ACC112 (cell line): ENCODE data around the gene AUTS2.

Experiments used
- H2AFZ ChIP-seq: fragments of 200-600 bp; sonication (generic); one replicate; pipeline ENCODE4 v1.6.0; 2017; ENCODE audit warnings: antibody characterized with exemption, low read length; ENCODE audit not compliant: unreplicated experiment
- H3K27ac ChIP-seq: fragments of 200-600 bp; sonication (generic); 2 replicates; pipeline ENCODE4 v1.5.1; 2014; ENCODE audit warnings: low read depth, mild to moderate bottlenecking, antibody characterized with exemption, low read length, moderate library complexity
- H3K27me3 ChIP-seq: fragments of 200-600 bp; sonication (generic); 2 replicates; pipeline ENCODE4 v1.6.1; 2014; ENCODE audit warnings: mild to moderate bottlenecking, antibody characterized with exemption, low read length, moderate library complexity, mixed read lengths; ENCODE audit not compliant: insufficient read depth
- H3K36me3 ChIP-seq: fragments of 200-600 bp; sonication (generic); 2 replicates; pipeline ENCODE4 v1.6.1; 2016; ENCODE audit warnings: mild to moderate bottlenecking, antibody characterized with exemption, low read length, moderate library complexity, mixed read lengths; ENCODE audit not compliant: insufficient read depth
- H3K4me1 ChIP-seq: fragments of 200-600 bp; sonication (generic); one replicate; pipeline ENCODE4 v1.6.1; 2016; ENCODE audit warnings: low read length, mixed read lengths; ENCODE audit not compliant: insufficient read depth, unreplicated experiment, control insufficient read depth
- H3K4me3 ChIP-seq: fragments of 200-600 bp; sonication (generic); 2 replicates; pipeline ENCODE4 v1.5.1; 2014; ENCODE audit warnings: mild to moderate bottlenecking, low read depth, low read length
- H3K79me2 ChIP-seq: fragments of 200-600 bp; sonication (generic); one replicate; pipeline ENCODE4 v1.6.0; 2016; ENCODE audit warnings: low read length; ENCODE audit not compliant: control insufficient read depth, unreplicated experiment, insufficient read depth

The AUTS2 gene

DNA sequence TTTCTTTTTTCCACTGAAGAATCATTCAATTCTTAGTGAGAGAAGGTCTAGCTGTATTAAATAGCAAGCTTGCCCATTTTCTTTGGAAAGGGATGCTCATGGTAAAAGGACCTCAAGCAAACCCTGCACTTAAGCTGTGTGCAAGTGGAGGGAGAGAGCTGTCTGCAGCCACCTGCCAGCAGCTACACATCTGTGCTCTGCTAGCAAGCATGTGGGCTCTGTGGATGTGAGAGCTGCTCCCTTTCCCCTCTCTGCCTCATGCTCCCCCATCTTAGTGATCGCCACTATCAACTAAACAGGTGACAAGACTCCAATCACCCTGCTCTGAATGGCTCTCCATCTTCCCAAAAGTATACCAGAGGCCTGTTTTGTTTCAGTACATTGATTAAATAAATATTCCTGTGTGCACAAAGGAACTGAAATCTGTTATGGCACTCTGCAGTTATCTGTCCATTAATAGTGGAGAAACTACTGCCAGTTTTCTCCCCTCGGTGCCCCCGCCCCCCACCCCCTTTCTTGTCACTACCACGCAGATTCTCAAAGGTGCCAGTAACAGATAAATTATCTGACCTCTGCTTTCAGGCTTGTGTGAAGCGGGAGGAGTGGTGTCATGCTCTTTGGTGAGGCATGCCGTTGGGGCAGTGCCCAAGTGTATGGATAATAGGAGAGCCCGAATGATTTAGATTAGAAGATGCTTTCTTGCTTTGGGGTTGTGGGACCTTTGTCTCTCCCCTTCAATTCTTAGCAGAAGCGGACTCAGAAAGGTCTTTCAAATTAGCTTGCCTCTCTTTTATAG lies 26.4 kb downstream of the AUTS2 start:
- Histone ChIP-seq H2AFZ (no peak overlapping the region), H3K36me3 (no peaks in the 10 kb centered on the region), H3K4me3 (no peak overlapping the region), H3K79me2 (no peaks in the 10 kb centered on the region), H3K27me3 (no peaks in the 10 kb centered on the region), H3K4me1 (no peaks in the 10 kb centered on the region), H3K27ac (no peak overlapping the region)

DNA sequence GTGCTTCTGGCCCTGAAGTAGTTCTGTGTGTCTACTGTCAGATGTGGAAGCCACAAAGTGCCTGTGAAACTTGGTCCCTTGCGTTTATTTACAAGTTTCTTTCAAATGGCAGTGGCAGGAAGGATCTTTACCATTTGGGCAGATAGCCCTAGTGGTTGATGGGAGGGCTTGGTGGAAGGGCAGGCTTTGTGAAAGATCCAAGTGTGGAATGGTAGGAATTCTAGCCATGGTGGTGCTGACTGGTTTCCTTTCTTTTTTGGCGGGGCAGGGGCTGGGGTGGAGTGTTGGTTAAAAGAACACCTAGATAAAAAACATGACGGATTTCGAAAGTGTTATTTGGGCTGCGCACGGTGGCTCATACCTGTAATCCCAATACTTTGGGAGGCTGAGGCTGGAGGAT lies 27.0 kb downstream of the AUTS2 start:
- Histone ChIP-seq H3K79me2 (no peaks in the 10 kb centered on the region), H3K27me3 (no peaks in the 10 kb centered on the region)

DNA sequence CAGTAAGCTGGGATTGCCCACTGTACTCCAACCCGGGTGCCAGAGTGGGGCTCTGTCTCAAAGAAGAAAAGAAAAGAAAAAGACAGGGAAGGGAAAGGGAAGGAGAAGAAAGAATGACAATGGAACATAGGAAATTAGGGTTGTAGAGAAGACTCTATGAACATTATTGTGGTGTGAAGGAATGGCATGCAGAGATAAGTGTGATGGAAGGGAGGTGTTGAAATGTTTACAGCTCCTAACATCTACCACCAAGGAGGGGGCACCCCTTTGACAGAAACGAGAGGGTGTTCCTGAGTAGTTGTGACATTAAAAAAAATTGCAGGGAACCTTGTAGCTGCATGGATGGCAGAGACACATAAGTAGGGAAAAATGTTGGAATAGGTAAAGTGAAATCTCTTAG lies 27.5 kb downstream of the AUTS2 start:
- Histone ChIP-seq H2AFZ (no peak overlapping the region), H3K4me1 (peaks cover 6% of the 10 kb centered on the region), H3K27me3 (no peaks in the 10 kb centered on the region), H3K27ac (no peak overlapping the region), H3K36me3 (no peaks in the 10 kb centered on the region), H3K4me3 (no peak overlapping the region), H3K79me2 (no peaks in the 10 kb centered on the region)

More for the DNA sequence above, 27.0 kb downstream of the AUTS2 start:
- H2AFZ ChIP-seq: no peak overlapping the region
- no peak overlapping the region for H3K4me3 ChIP-seq
- H3K4me1 ChIP-seq: no peaks in the 10 kb centered on the region
- no peak overlapping the region for H3K27ac ChIP-seq
- no peaks in the 10 kb centered on the region for H3K36me3 ChIP-seq

DNA sequence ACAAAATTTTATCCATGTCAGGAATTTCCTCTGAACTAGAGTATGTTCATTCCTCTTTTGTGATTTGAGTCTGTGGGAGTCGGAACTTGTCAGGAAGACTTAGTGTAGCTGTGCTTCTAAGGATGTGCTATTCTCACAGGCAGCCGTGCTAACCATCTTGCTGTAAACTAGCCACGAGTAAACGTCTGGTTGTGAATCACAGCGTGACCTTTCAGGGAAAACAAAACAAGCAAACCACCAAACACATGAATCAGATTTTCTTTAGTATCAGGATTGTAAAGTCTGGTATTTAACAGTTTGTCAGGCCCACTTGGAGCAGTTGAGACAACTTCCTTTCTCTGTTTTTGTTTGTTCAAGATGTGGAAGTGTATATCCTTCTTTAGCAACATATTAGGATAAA lies 32.0 kb downstream of the AUTS2 start:
- no peak overlapping the region for H2AFZ ChIP-seq
- H3K4me3 ChIP-seq: no peak overlapping the region
- no peaks in the 10 kb centered on the region for H3K79me2 ChIP-seq
- no peaks in the 10 kb centered on the region for H3K27me3 ChIP-seq
- no peaks in the 10 kb centered on the region for H3K36me3 ChIP-seq
- no peak overlapping the region for H3K27ac ChIP-seq
- H3K4me1 ChIP-seq: peaks cover 8% of the 10 kb centered on the region

DNA sequence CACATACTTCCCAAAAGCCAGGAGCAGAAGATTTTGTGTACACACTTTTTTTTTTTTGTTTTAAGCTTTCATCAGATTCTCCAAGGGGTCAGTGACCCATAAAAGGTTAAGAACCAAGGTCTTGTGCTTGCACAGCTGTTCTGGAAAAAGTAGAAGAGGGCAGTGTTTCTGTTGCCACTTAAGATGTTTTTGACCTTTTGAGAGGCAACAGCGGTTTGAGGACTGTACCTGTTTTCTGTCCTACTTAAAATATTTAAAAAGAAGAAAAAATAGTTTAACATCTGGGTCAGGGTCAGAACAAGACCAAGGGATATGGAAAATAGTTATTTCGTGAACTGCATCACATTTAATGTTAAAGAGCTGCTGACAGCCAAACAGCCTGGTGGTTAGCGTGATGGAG lies 32.9 kb downstream of the AUTS2 start:
- Histone ChIP-seq H3K4me1 (peaks cover 8% of the 10 kb centered on the region), H3K36me3 (no peaks in the 10 kb centered on the region), H2AFZ (no peak overlapping the region), H3K27me3 (no peaks in the 10 kb centered on the region), H3K4me3 (no peak overlapping the region), H3K79me2 (no peaks in the 10 kb centered on the region), H3K27ac (no peak overlapping the region)

DNA sequence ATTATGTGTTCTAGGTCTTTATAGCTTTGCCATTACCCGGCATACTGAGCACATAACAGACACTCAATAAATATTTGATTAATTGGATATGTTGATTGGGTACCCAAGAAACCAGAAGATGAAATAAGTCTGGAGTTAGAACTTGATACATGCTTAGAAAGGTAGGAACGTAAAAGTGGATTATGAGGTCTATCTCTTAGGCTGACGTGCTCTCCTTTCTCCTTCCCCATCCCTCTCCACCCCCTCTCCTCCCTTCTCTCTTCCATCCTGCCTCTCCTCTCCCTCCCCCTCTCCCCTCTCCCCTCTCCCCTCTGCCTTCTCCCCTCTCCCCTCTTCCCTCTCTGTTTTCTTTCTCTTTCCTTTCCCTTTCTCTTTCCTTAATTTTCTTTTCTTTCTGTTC lies 34.0 kb downstream of the AUTS2 start:
- Histone ChIP-seq H3K36me3 (no peaks in the 10 kb centered on the region), H3K79me2 (no peaks in the 10 kb centered on the region), H3K4me1 (peaks cover 8% of the 10 kb centered on the region), H3K27me3 (no peaks in the 10 kb centered on the region), H3K4me3 (no peak overlapping the region), H3K27ac (no peak overlapping the region), H2AFZ (no peak overlapping the region)

DNA sequence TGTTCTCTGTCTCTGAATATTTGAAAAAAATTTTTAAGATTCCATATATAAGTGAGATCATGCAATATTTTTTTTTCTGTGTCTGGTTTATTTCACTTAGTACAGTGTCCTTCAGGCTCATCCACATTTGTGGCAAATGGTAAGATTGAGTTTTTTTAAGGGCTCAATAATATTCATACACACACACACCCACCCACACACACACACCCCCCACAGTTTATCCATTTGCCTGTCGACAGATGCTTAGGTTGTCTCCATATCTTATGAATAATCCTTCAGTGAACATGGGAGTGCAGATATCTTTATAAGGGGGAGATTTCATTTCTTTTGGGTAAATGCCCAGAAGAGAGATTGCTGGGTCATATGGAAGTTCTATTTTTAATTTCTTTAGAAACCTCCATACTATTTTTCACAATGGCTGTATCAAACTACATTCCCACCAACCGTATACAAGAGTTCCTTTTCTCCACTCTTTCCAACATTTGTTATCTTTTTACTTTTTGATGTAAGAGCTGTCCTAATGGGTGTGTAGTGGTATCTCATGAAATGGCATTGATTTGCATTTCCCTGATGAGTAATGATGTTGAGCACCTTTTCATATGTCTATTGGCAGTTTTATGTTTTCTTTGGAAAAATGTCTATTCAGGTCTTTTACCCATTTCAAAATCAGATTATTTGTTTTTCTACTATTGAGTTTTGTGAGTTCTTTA lies 35.0 kb downstream of the AUTS2 start:
- H3K27ac ChIP-seq: no peak overlapping the region
- H3K4me1 ChIP-seq: peaks cover 8% of the 10 kb centered on the region
- no peak overlapping the region for H2AFZ ChIP-seq
- no peak overlapping the region for H3K4me3 ChIP-seq
- no peaks in the 10 kb centered on the region for H3K36me3 ChIP-seq
- no peaks in the 10 kb centered on the region for H3K79me2 ChIP-seq
- H3K27me3 ChIP-seq: no peaks in the 10 kb centered on the region

DNA sequence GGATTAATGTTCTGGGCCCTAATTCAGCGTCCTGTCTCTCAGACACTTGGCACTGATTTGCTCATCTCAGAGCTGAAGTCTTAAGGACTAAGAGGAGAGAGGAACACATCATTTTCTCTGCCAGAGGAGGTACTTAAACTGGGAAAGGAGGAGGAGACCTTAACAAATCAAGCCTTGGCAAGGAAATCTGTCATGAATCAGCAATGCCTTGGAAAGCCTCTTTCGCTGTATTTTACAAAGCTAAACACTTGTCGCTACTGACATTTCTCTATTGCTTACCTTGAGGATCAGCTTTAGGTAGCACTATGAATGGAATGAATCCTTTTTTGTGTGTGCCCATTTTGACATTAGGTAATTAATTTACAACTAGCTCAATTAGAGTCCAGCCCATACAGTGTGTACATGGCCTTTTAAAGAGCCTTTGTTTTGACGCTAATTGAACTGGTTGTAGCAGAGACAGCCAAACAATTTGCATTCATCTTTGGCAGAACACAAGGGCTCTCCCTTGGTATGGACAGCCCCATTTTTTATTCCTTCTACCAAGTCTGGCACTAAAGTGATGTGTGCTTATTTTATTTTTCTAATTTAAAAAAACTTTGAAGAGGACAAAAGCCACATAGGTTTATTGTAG lies 37.4 kb downstream of the AUTS2 start:
- Histone ChIP-seq H3K27me3 (no peaks in the 10 kb centered on the region), H3K27ac (no peak overlapping the region), H3K4me1 (peaks cover 3% of the 10 kb centered on the region), H3K79me2 (no peaks in the 10 kb centered on the region), H3K4me3 (no peak overlapping the region), H2AFZ (no peak overlapping the region), H3K36me3 (no peaks in the 10 kb centered on the region)

DNA sequence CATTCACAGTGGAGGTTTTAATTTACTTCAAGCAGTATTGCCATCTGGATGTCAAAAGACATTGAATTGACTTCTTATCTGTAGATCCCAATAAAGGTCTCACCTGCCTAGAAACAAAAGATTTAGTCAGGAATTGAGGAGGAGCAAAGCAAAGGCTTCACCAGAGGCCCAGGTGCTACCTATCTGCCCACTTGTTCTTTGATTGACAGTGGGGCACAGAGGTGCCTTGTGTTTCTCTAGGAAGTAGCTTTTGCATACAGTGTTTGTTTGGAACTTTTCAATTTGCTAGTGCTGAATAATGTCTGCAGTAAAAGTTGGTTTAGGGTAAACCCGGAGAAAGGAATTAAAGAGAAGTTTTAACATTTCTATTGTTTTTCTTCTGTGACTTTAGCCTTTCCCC lies 40.4 kb downstream of the AUTS2 start:
- H3K36me3 ChIP-seq: no peaks in the 10 kb centered on the region
- H3K27me3 ChIP-seq: no peaks in the 10 kb centered on the region
- no peaks in the 10 kb centered on the region for H3K79me2 ChIP-seq
- no peak overlapping the region for H2AFZ ChIP-seq
- H3K4me3 ChIP-seq: no peak overlapping the region
- peaks cover 5% of the 10 kb centered on the region for H3K4me1 ChIP-seq
- no peak overlapping the region for H3K27ac ChIP-seq

DNA sequence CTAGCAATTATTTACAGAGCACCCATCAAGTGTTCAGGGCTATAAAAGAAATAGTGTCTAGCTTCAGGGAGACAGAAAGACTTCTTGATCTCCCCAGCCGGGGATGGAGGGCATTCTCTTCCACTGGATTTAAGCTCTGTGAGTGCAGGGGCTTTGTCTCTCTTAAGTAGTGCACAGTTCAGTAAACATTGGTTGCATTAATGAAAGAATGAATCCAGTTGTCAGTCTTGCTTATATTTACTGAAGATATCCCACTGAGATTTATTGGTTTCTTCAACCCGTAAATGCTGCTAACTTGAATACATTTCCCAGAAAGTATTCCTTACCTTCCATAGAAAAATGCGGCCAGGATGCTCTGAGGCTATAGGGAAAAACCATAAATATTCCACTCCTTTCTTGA lies 41.9 kb downstream of the AUTS2 start:
- Histone ChIP-seq H3K4me3 (no peak overlapping the region), H3K27me3 (no peaks in the 10 kb centered on the region), H3K27ac (no peak overlapping the region), H2AFZ (no peak overlapping the region), H3K36me3 (no peaks in the 10 kb centered on the region), H3K4me1 (peaks cover 5% of the 10 kb centered on the region), H3K79me2 (no peaks in the 10 kb centered on the region)
